Gastroesophageal sphincter (tissue), 4 donors: Measurements from ENCODE around the gene MYCBP2. TPM values are rescaled to one million over a fixed set of nuclear protein-coding genes. Genes with fewer than 3 reads are reported as not detected.

ENCODE experiments used
- ATAC-seq: fragments of 150-250 bp; one replicate; pipeline ENCODE4 v1.9.1; 2016; ENCODE audit warnings: mild to moderate bottlenecking, moderate library complexity
- H3K27ac ChIP-seq, 4 donors: fragments of 200-600 bp; sonication (generic) in 3 of 4; 1 replicate in 3 of 4; 2 replicates in 1 of 4; pipeline ENCODE4 v1.5.1; 2016 to 2019
- H3K27me3 ChIP-seq: fragments of 200-600 bp; sonication (generic); one replicate; pipeline ENCODE4 v1.5.1; 2019
- H3K36me3 ChIP-seq, 2 donors: fragments of 200-600 bp; sonication (generic); one replicate each; pipeline ENCODE4 v1.5.1; 2019; ENCODE audit warnings: control low read depth in 1 of 2
- H3K4me1 ChIP-seq, 3 donors: fragments of 200-600 bp; sonication (generic); 1 replicate in 2 of 3; 2 replicates in 1 of 3; pipeline ENCODE4 v1.5.1; 2016 to 2019; ENCODE audit warnings: control low read depth in 2 of 3
- H3K4me3 ChIP-seq, 2 donors: fragments of 200-600 bp; sonication (generic); one replicate each; pipeline ENCODE4 v1.5.1; 2019; ENCODE audit warnings: mild to moderate bottlenecking in 1 of 2, moderate library complexity in 1 of 2
- H3K9me3 ChIP-seq, 3 donors: fragments of 200-600 bp; sonication (generic); one replicate each; pipeline ENCODE4 v1.5.1; 2017 to 2019; ENCODE audit warnings: control low read depth in 2 of 3
- EP300 ChIP-seq: sonication (generic); formaldehyde crosslinking; IDR thresholded peaks from one replicate; pipeline ENCODE4 v1.6.1; 2017; ENCODE audit warnings: antibody characterized with exemption, mild to moderate bottlenecking
- POLR2A ChIP-seq, 2 donors: fragments of 450-650 bp; IDR thresholded peaks; one replicate each; pipeline ENCODE4 v1.6.1; 2017; ENCODE audit warnings: antibody characterized with exemption in 2 of 2, mild to moderate bottlenecking in 2 of 2, moderate library complexity in 1 of 2
- POLR2AphosphoS5 ChIP-seq: sonication (generic); formaldehyde crosslinking; IDR thresholded peaks from one replicate; pipeline ENCODE4 v1.6.1; 2017; ENCODE audit warnings: antibody characterized with exemption
- WGBS, 2 donors: methylation state at CpG; one replicate each; pipeline ENCODE4 v1.1.5; 2018; ENCODE audit warnings: low coverage in 1 of 2; 5-methylcytosine and 5-hydroxymethylcytosine counted together
- total RNA-seq, 4 donors: library from RNA; depleted of rRNA; stranded (reverse); fragments of >200 nt; gene quantifications; one replicate each; pipeline ENCODE4 v1.1.0, GENCODE V29; 2016
- TF ChIP-seq, protein P1 (sequence below), 4 experiments: fragments of 200-600 bp in 2 of 4; fragments of 450-650 bp in 2 of 4; sonication (generic) in 1 of 4; IDR thresholded peaks; one replicate each; pipeline ENCODE4 v1.5.1; 2017 to 2019; ENCODE audit warnings: antibody characterized with exemption in 4 of 4, mild to moderate bottlenecking in 2 of 4, moderate library complexity in 2 of 4

Gene MYCBP2
- total RNA-seq, 4 donors from 2014 or later = 116 to 148 (median 119) TPM

DNA sequence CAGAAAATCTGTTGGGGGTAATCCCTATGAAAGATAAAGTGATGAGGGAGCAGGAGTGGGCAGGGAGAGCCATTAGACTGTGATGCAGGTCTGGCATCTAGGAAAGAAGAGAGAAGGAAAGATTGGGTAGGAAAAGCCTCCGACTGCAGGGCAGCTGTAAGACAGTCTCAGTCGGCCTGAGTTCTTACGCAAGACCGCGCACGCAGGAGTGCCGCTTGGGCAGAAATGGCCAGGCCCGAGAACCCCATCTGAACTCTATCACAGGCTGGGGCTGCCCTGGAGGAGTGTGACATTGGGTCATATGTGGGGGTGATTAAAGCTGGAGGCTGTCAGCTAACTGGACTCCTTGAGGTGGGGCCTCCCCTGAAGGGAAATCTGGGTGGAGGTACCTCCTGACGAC is 286.1 kb downstream of the MYCBP2 start:
- Histone ChIP-seq H3K4me3 (no peak overlapping the region), H3K4me1 (no peaks in the 10 kb centered on the region), H3K27ac (no peak overlapping the region), H3K36me3 (peaks cover 4 to 21% of the 10 kb centered on the region in 2 donors), H3K9me3 (no peaks in the 10 kb centered on the region), H3K27me3 (no peaks in the 10 kb centered on the region)
- TF ChIP-seq, protein P1, sequence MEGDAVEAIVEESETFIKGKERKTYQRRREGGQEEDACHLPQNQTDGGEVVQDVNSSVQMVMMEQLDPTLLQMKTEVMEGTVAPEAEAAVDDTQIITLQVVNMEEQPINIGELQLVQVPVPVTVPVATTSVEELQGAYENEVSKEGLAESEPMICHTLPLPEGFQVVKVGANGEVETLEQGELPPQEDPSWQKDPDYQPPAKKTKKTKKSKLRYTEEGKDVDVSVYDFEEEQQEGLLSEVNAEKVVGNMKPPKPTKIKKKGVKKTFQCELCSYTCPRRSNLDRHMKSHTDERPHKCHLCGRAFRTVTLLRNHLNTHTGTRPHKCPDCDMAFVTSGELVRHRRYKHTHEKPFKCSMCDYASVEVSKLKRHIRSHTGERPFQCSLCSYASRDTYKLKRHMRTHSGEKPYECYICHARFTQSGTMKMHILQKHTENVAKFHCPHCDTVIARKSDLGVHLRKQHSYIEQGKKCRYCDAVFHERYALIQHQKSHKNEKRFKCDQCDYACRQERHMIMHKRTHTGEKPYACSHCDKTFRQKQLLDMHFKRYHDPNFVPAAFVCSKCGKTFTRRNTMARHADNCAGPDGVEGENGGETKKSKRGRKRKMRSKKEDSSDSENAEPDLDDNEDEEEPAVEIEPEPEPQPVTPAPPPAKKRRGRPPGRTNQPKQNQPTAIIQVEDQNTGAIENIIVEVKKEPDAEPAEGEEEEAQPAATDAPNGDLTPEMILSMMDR (IDR thresholded peaks at IDR 0.05) = no peak
- TF ChIP-seq POLR2A (IDR thresholded peaks at IDR 0.05) (no peak), EP300 (no peak), POLR2AphosphoS5 (no peak)
- ATAC-seq = no peak
- WGBS, 2 donors = 93 to 94% methylated on average over 8 to 9 of the region's 9 CpGs

DNA sequence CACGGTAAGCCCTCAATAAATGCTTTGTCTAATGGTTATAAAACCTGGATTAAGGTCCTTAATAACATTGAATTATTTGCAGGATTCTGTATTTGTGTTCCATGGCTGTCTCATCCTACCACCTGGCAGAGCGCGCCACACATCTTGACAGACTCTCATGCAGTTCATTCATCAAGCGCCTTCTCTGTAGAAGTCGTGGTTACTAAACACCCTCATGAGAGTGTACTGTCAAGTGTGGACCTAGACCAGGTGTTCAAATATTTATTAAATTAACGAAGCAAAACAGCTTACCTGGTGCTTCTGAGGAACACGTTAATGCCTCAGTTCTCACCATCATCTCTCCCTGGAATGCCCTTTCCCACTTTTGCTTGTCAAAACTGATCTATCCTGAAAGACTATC is 286.8 kb downstream of the MYCBP2 start:
- TF ChIP-seq EP300 = no peak
- TF ChIP-seq, protein P1 (IDR thresholded peaks at IDR 0.05) = no peak
- TF ChIP-seq POLR2A (IDR thresholded peaks at IDR 0.05) = no peak
- no peak for TF ChIP-seq POLR2AphosphoS5
- no peak overlapping the region for H3K27ac ChIP-seq
- no peaks in the 10 kb centered on the region for H3K9me3 ChIP-seq
- no peak for ATAC-seq
- H3K4me3 ChIP-seq = no peak overlapping the region
- H3K4me1 ChIP-seq = no peaks in the 10 kb centered on the region
- H3K27me3 ChIP-seq = no peaks in the 10 kb centered on the region
- WGBS, 2 donors = 75 to 91% methylated on average over 3 to 7 of the region's 7 CpGs
- H3K36me3 ChIP-seq = peaks cover 2 to 17% of the 10 kb centered on the region in 2 donors

DNA sequence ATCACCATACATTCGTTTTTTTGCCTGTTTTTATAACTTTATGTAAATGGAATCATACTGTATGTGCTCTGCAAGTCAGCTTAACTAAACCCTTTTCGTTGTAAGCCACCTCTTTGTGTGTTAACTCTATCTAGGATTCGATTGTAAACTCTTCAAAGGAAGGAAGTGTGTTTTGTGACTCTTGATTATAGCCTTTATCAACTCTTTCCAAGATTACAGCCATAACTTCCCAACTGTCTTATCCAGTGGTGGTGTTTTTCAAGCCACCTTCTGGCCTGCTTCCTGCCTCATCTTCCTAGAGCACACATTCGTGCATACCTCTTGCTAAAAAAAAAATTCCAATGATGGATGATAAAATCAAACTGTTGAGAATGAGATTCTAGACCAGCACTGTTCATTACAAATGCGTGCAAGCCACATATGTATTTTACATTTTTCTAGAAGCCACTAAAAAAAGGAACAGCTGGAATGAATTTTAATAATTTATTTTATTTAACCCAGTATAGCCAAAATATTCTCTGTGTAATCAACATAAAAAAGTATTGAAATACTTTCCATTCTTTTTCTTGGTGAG is 287.9 kb downstream of the MYCBP2 start:
- WGBS, 2 donors = 67 to 71% methylated on average over 3 to 5 of the region's 5 CpGs
- Histone ChIP-seq H3K36me3 (peaks cover 0 to 6% of the 10 kb centered on the region in 2 donors), H3K27me3 (no peaks in the 10 kb centered on the region), H3K27ac (no peak overlapping the region), H3K4me1 (no peaks in the 10 kb centered on the region), H3K4me3 (no peak overlapping the region), H3K9me3 (no peaks in the 10 kb centered on the region)
- no peak for ATAC-seq
- TF ChIP-seq POLR2AphosphoS5 (no peak), EP300 (no peak), POLR2A (IDR thresholded peaks at IDR 0.05) (no peak)
- TF ChIP-seq, protein P1 (IDR thresholded peaks at IDR 0.05) = no peak

GRCh38 chr13:77036279-77036678 is 290.6 kb downstream of the MYCBP2 start:
- no peak overlapping the region for H3K27ac ChIP-seq
- no peaks in the 10 kb centered on the region for H3K9me3 ChIP-seq
- H3K27me3 ChIP-seq = no peaks in the 10 kb centered on the region
- WGBS, 2 donors = 60 to 70% methylated on average over 1 of the region's 1 CpG
- no peak overlapping the region for H3K4me3 ChIP-seq
- no peak for ATAC-seq
- no peaks in the 10 kb centered on the region for H3K36me3 ChIP-seq
- TF ChIP-seq EP300 (no peak), POLR2A (IDR thresholded peaks at IDR 0.05) (no peak), POLR2AphosphoS5 (no peak)
- TF ChIP-seq, protein P1 (IDR thresholded peaks at IDR 0.05) = no peak
- no peaks in the 10 kb centered on the region for H3K4me1 ChIP-seq

GRCh38 chr13:77034881-77035280 is 292.0 kb downstream of the MYCBP2 start:
- ATAC-seq = no peak
- Histone ChIP-seq H3K36me3 (no peaks in the 10 kb centered on the region), H3K27me3 (no peaks in the 10 kb centered on the region), H3K4me3 (no peak overlapping the region), H3K27ac (no peak overlapping the region), H3K4me1 (no peaks in the 10 kb centered on the region), H3K9me3 (no peaks in the 10 kb centered on the region)
- whole genome bisulfite sequencing, 2 donors = 93 to 97% methylated on average over 4 to 5 of the region's 5 CpGs
- TF ChIP-seq EP300 = no peak
- TF ChIP-seq, protein P1 (IDR thresholded peaks at IDR 0.05) = no peak
- no peak for TF ChIP-seq POLR2AphosphoS5
- TF ChIP-seq POLR2A (IDR thresholded peaks at IDR 0.05) = no peak
